SK-N-SH (cell line): ENCODE data around the gene FKBP5.

Experiments used
- CHD2 ChIP-seq: fragments of 150-350 bp; IDR thresholded peaks from 2 replicates; pipeline ENCODE4 v1.6.1; 2018; ENCODE audit warnings: low read length; ENCODE audit not compliant: partially characterized antibody
- CTCF ChIP-seq: fragments of 200-600 bp; sonication (generic); IDR thresholded peaks from 2 replicates; pipeline ENCODE4 v1.6.1; 2017; ENCODE audit warnings: antibody characterized with exemption, mild to moderate bottlenecking, moderate library complexity
- EZH2phosphoT487 ChIP-seq: fragments of 200-600 bp; sonication (generic); IDR thresholded peaks from 2 replicates; pipeline ENCODE4 v1.6.1; 2017; ENCODE audit warnings: low read depth, mixed run types, mild to moderate bottlenecking, antibody characterized with exemption, moderate library complexity, borderline replicate concordance
- FOXJ3 ChIP-seq: sonication (generic); formaldehyde crosslinking; IDR thresholded peaks from 2 replicates; pipeline ENCODE4 v1.5.1; 2020; ENCODE audit warnings: mild to moderate bottlenecking, missing genetic modification reagents
- GABPA ChIP-seq: IDR thresholded peaks from 2 replicates; pipeline ENCODE4 v1.4.0; 2012; ENCODE audit warnings: low read depth, mild to moderate bottlenecking
- MEF2A ChIP-seq: IDR thresholded peaks from 2 replicates; pipeline ENCODE4 v1.4.0; 2012; ENCODE audit warnings: low read depth, borderline replicate concordance
- NFIC ChIP-seq: IDR thresholded peaks from 2 replicates; pipeline ENCODE4 v1.4.0; 2012; ENCODE audit warnings: borderline replicate concordance
- NRF1 ChIP-seq: IDR thresholded peaks from 2 replicates; pipeline ENCODE4 v1.6.1; 2012; ENCODE audit warnings: low read depth, mild to moderate bottlenecking, low read length
- POLR2AphosphoS5 ChIP-seq: IDR thresholded peaks from 2 replicates; pipeline ENCODE4 v1.6.1; 2012; ENCODE audit warnings: low read depth, low read length
- RCOR1 ChIP-seq: fragments of 150-350 bp; IDR thresholded peaks from 2 replicates; pipeline ENCODE4 v1.6.1; 2017; ENCODE audit warnings: antibody characterized with exemption, low read length
- REST ChIP-seq: IDR thresholded peaks from 2 replicates; pipeline ENCODE4 v1.6.1; 2012; ENCODE audit warnings: mild to moderate bottlenecking, low read depth, low read length, moderate library complexity
- RFX5 ChIP-seq: IDR thresholded peaks from 2 replicates; pipeline ENCODE4 v1.6.1; 2012; ENCODE audit warnings: mild to moderate bottlenecking, improper control_type of control experiment, low read length
- USF2 ChIP-seq: fragments of 150-350 bp; IDR thresholded peaks from 2 replicates; pipeline ENCODE4 v1.6.1; 2017; ENCODE audit warnings: antibody characterized with exemption, low read length, low read depth, borderline replicate concordance
- YY1 ChIP-seq: IDR thresholded peaks from 2 replicates; pipeline ENCODE4 v1.4.0; 2012; ENCODE audit warnings: low read depth, mild to moderate bottlenecking

- TF ChIP-seq NRF1 (no peak), CTCF (no peak), RCOR1 (no peak), USF2 (no peak), RFX5 (no peak), NFIC (no peak), GABPA (no peak), POLR2AphosphoS5 (no peak), YY1 (no peak), REST (no peak), EZH2phosphoT487 (no peak), FOXJ3 (CRISPR knock-in tag) (no peak), MEF2A (no peak), CHD2 (no peak)
These were observed 17.8 kb upstream of the FKBP5 start for GRCh38 chr6:35706468-35706867.
